GM12891 (cell line): ENCODE results near the gene PMP22.

Experiments
- DNase-seq: peaks from one replicate; pipeline ENCODE4 v3.0.0; 2011; ENCODE audit warnings: low spot score; ENCODE audit not compliant: insufficient read length
- FAIRE-seq: peaks from 2 replicates; lab custom pipeline; 2011; peaks lifted over from hg19 to GRCh38; lab: Jason Lieb, UNC
- PAX5 ChIP-seq: IDR thresholded peaks from 2 replicates; pipeline ENCODE4 v1.6.1; 2011; ENCODE audit warnings: low read length, moderate library complexity, mild to moderate bottlenecking; ENCODE audit not compliant: insufficient read depth, severe bottlenecking
- POLR2A ChIP-seq: IDR thresholded peaks from 2 replicates; pipeline ENCODE4 v1.6.1; 2011; ENCODE audit warnings: low read depth, low read length, control low read depth
- POLR2AphosphoS5 ChIP-seq: IDR thresholded peaks from 2 replicates; pipeline ENCODE4 v1.6.1; 2011; ENCODE audit warnings: low read depth, low read length, control low read depth
- POU2F2 ChIP-seq: IDR thresholded peaks from 2 replicates; pipeline ENCODE4 v1.6.1; 2011; ENCODE audit warnings: low read depth, mild to moderate bottlenecking, control low read depth, low read length, moderate library complexity
- SPI1 ChIP-seq: IDR thresholded peaks from 2 replicates; pipeline ENCODE4 v1.6.1; 2011; ENCODE audit warnings: low read depth, low read length, control low read depth
- TAF1 ChIP-seq: IDR thresholded peaks from 2 replicates; pipeline ENCODE4 v1.6.1; 2011; ENCODE audit warnings: low read depth, low read length, control low read depth

PMP22 gene

GRCh38 chr17:15291674-15292361 lies 26.7 kb upstream of the PMP22 start:
- no peak for TF ChIP-seq POLR2AphosphoS5
- TF ChIP-seq TAF1 = no peak
- TF ChIP-seq POLR2A = no peak
- no peak for TF ChIP-seq PAX5
- no peak for TF ChIP-seq SPI1
- no peak for TF ChIP-seq POU2F2
- no peak for FAIRE-seq
- no peak for DNase-seq

- TF ChIP-seq POU2F2 = no peak
- no peak for TF ChIP-seq SPI1
- TF ChIP-seq TAF1 = no peak
- no peak for TF ChIP-seq POLR2AphosphoS5
- no peak for TF ChIP-seq POLR2A
- no peak for TF ChIP-seq PAX5
- DNase-seq (no peak), FAIRE-seq (no peak)
Measured at GRCh38 chr17:15290605-15291004, 25.5 kb upstream of the PMP22 start.

GRCh38 chr17:15289285-15290183 lies 24.4 kb upstream of the PMP22 start:
- FAIRE-seq (no peak), DNase-seq (no peak)
- TF ChIP-seq POU2F2 = no peak
- no peak for TF ChIP-seq TAF1
- TF ChIP-seq POLR2AphosphoS5 = no peak
- TF ChIP-seq SPI1 = no peak
- no peak for TF ChIP-seq POLR2A
- TF ChIP-seq PAX5 = no peak

GRCh38 chr17:15288859-15289258 lies 23.7 kb upstream of the PMP22 start:
- no peak for FAIRE-seq

GRCh38 chr17:15287538-15288267 lies 22.6 kb upstream of the PMP22 start:
- FAIRE-seq = no peak
- TF ChIP-seq TAF1 (no peak), POLR2AphosphoS5 (no peak), POLR2A (no peak), SPI1 (no peak), POU2F2 (no peak), PAX5 (no peak)

More at GRCh38 chr17:15288859-15289258, 23.7 kb upstream of the PMP22 start:
- no peak for TF ChIP-seq SPI1
- TF ChIP-seq POLR2AphosphoS5 = no peak
- no peak for TF ChIP-seq TAF1
- no peak for TF ChIP-seq POLR2A
- no peak for TF ChIP-seq PAX5
- no peak for TF ChIP-seq POU2F2
- no peak for DNase-seq

GRCh38 chr17:15285466-15285865 lies 20.3 kb upstream of the PMP22 start:
- DNase-seq = no peak
- no peak for FAIRE-seq
- TF ChIP-seq SPI1 (no peak), TAF1 (no peak), POU2F2 (no peak), PAX5 (no peak), POLR2AphosphoS5 (no peak), POLR2A (no peak)

More at GRCh38 chr17:15287538-15288267, 22.6 kb upstream of the PMP22 start:
- no peak for DNase-seq

- DNase-seq (no peak), FAIRE-seq (no peak)
- TF ChIP-seq PAX5 (no peak), POU2F2 (no peak), SPI1 (no peak), POLR2A (no peak), POLR2AphosphoS5 (no peak), TAF1 (no peak)
Measured at GRCh38 chr17:15284537-15284936, 19.4 kb upstream of the PMP22 start.

GRCh38 chr17:15284107-15284506 lies 19.0 kb upstream of the PMP22 start:
- FAIRE-seq (no peak), DNase-seq (no peak)
- TF ChIP-seq PAX5 (no peak), POU2F2 (no peak), TAF1 (no peak), POLR2A (no peak), SPI1 (no peak), POLR2AphosphoS5 (no peak)

- DNase-seq (no peak), FAIRE-seq (no peak)
- TF ChIP-seq PAX5 (no peak), POLR2AphosphoS5 (no peak), SPI1 (no peak), POLR2A (no peak), TAF1 (no peak), POU2F2 (no peak)
Measured at GRCh38 chr17:15281909-15282308, 16.8 kb upstream of the PMP22 start.

- FAIRE-seq = no peak
- TF ChIP-seq POLR2AphosphoS5 (no peak), PAX5 (no peak), POLR2A (no peak), TAF1 (no peak)
- no peak for DNase-seq
Measured at GRCh38 chr17:15278924-15279477, 13.9 kb upstream of the PMP22 start.
